Panc1 (cell line): Measurements from ENCODE around the gene GABPB1. TPM values are rescaled to one million over a fixed set of nuclear protein-coding genes. Genes with fewer than 3 reads are reported as not detected.

ENCODE experiments used
- ATAC-seq: fragments of 200-7000 bp; cut with Tn5 transposase; 2 replicates; pipeline ENCODE4 v1.9.1; 2020; ENCODE audit warnings: mild to moderate bottlenecking, moderate library complexity
- BruUV-seq: library from RNA; stranded (reverse); fragments of 400-500 nt; replicated peaks from 2 replicates; lab custom pipeline; 2021; lab: Mats Ljungman, UMichigan
- CTCF ChIA-PET: fragments of 300-600 bp; sonication (Branson Sonifier 250); formaldehyde crosslinking; loops from one replicate; lab custom pipeline; 2022; ENCODE audit warnings: antibody characterized with exemption; lab: Charles Lee
- POLR2A ChIA-PET: fragments of 300-600 bp; sonication (Branson Sonifier 250); formaldehyde crosslinking; loops from one replicate; lab custom pipeline; 2022; ENCODE audit warnings: antibody characterized with exemption; lab: Charles Lee
- DNase-seq: peaks from one replicate; pipeline ENCODE4 v3.0.0-alpha.2; 2010; ENCODE audit warnings: low read depth, low spot score
- H3K27ac ChIP-seq: 2 replicates; pipeline ENCODE4 v1.5.1; 2011; ENCODE audit warnings: mild to moderate bottlenecking, low read length, inconsistent platforms
- H3K27me3 ChIP-seq: fragments of 200-500 bp; sonication (Bioruptor generic); 2 replicates; pipeline ENCODE4 v1.6.0; 2014; ENCODE audit warnings: low read length, inconsistent platforms; ENCODE audit not compliant: control insufficient read depth, insufficient read depth
- H3K36me3 ChIP-seq: fragments of 200-500 bp; sonication (Bioruptor generic); 2 replicates; pipeline ENCODE4 v1.5.1; 2014; ENCODE audit warnings: inconsistent platforms, mild to moderate bottlenecking, low read length, moderate library complexity; ENCODE audit not compliant: control insufficient read depth, insufficient read depth
- H3K4me1 ChIP-seq: 2 replicates; pipeline ENCODE4 v1.5.1; 2011; ENCODE audit warnings: inconsistent platforms, mild to moderate bottlenecking, low read length, moderate library complexity; ENCODE audit not compliant: control insufficient read depth, insufficient read depth
- H3K4me3 ChIP-seq, 2 experiments: 2 replicates each; pipeline ENCODE4 v1.5.1; 2011 to 2012; ENCODE audit warnings: low read depth in 2 of 2, low read length in 2 of 2, mild to moderate bottlenecking in 2 of 2, inconsistent platforms in 1 of 2, moderate library complexity in 1 of 2
- H3K9me3 ChIP-seq: fragments of 200-500 bp; sonication (Bioruptor generic); 2 replicates; pipeline ENCODE4 v1.5.1; 2014; ENCODE audit warnings: low read depth, mild to moderate bottlenecking, inconsistent platforms, low read length, moderate library complexity; ENCODE audit not compliant: control insufficient read depth, insufficient read depth
- CTCF ChIP-seq: fragments of 450-650 bp; IDR thresholded peaks from 2 replicates; pipeline ENCODE4 v1.5.1; 2017; ENCODE audit warnings: mild to moderate bottlenecking
- POLR2AphosphoS5 ChIP-seq: IDR thresholded peaks from 2 replicates; pipeline ENCODE4 v1.6.1; 2012; ENCODE audit warnings: mild to moderate bottlenecking, low read depth, low read length, moderate library complexity
- REST ChIP-seq, 2 experiments: IDR thresholded peaks; 2 replicates each; pipeline ENCODE4 v1.6.1; 2011 to 2012; ENCODE audit warnings: low read depth in 2 of 2, control low read depth in 1 of 2, low read length in 1 of 2, mild to moderate bottlenecking in 1 of 2, moderate library complexity in 1 of 2; ENCODE audit not compliant: insufficient read depth in 1 of 2
- SIN3A ChIP-seq: IDR thresholded peaks from 2 replicates; pipeline ENCODE4 v1.6.1; 2012; ENCODE audit warnings: low read depth, mild to moderate bottlenecking, low read length, moderate library complexity, borderline replicate concordance; ENCODE audit not compliant: insufficient read depth
- TCF7L2 ChIP-seq: IDR thresholded peaks from 2 replicates; pipeline ENCODE4 v1.6.1; 2011; ENCODE audit warnings: mild to moderate bottlenecking, low read depth, low read length, inconsistent platforms
- in situ Hi-C: cut with HindIII; loops from 2 replicates; pipeline ENCODE4 v1.10.0; 2016; ENCODE audit warnings: low sequenced_read_pairs, low pct_unique_long_range_greater_than_20kb
- intact Hi-C: fragments of 100-400 bp; cut with micrococcal nuclease; formaldehyde crosslinking; loops from one replicate; pipeline ENCODE4 v1.10.0; 2022; ENCODE audit not compliant: unreplicated experiment
- total RNA-seq: library from RNA; stranded (reverse); gene quantifications from one replicate; pipeline ENCODE4 v1.2.1, GENCODE V29; 2021; ENCODE audit not compliant: unreplicated experiment

The GABPB1 gene
- total RNA-seq, 1 experiment from 2014 or later = 20.0 TPM

GRCh38 chr15:50353975-50354837, 792 bp downstream of the GABPB1 start:
- H3K4me1 ChIP-seq = peaks cover 17% of the 10 kb centered on the region
- H3K27ac ChIP-seq = peak overlapping the region; percentile 100
- ChIA-PET CTCF (no interaction called here), POLR2A (no interaction called here)
- H3K9me3 ChIP-seq = no peaks in the 10 kb centered on the region
- H3K36me3 ChIP-seq = peaks cover 12% of the 10 kb centered on the region; the same call in 1 of the 2 replicates
- BruUV-seq = no TSS peak
- ATAC-seq = peak; percentile 62
- DNase-seq = no peak
- intact Hi-C loops (no loop called here), in situ Hi-C loops (no loop called here)
- no peak; the same call in 1 of the 2 replicates for TF ChIP-seq SIN3A
- TF ChIP-seq POLR2AphosphoS5 = peak; percentile 30; the same call in 1 of the 2 replicates
- no peak for TF ChIP-seq TCF7L2
- TF ChIP-seq CTCF = no peak
- H3K4me3 ChIP-seq = peak overlapping the region; percentile 91 to 93
- no peaks in the 10 kb centered on the region for H3K27me3 ChIP-seq

- TF ChIP-seq CTCF = no peak
- no peak for TF ChIP-seq TCF7L2
- no peak for TF ChIP-seq REST (IDR thresholded peaks at IDR 0.05; ENCODE audit: insufficient read depth in 1 of 2, low read depth in 2 of 2, low read length in 1 of 2)
- no peak for TF ChIP-seq POLR2AphosphoS5
- no peak for TF ChIP-seq SIN3A
- CTCF ChIA-PET = no interaction called here
- DNase-seq = no peak
Measured at GRCh38 chr15:50353251-50353974, 1.6 kb downstream of the GABPB1 start.

More at GRCh38 chr15:50353251-50353974, 1.6 kb downstream of the GABPB1 start:
- Histone ChIP-seq H3K27me3 (no peaks in the 10 kb centered on the region), H3K36me3 (peaks cover 12% of the 10 kb centered on the region; the same call in 1 of the 2 replicates), H3K4me1 (peaks cover 17% of the 10 kb centered on the region), H3K27ac (peak overlapping the region; percentile 100), H3K9me3 (no peaks in the 10 kb centered on the region), H3K4me3 (peak overlapping the region; percentile 91 to 93)
- in situ Hi-C loops = no loop called here
- intact Hi-C loops = no loop called here
- BruUV-seq = TSS peak; percentile 76
- POLR2A ChIA-PET = no interaction called here
- ATAC-seq = no peak
